Colonic mucosa (tissue), 4 donors: ENCODE data around the gene SATL1. TPM values are rescaled to one million over a fixed set of nuclear protein-coding genes. Genes with fewer than 3 reads are reported as not detected.

ENCODE experiments used
- DNase-seq: peaks from one replicate; pipeline ENCODE4 v3.0.0-alpha.2; 2020
- H3K27ac ChIP-seq: fragments of 200-600 bp; one replicate; pipeline ENCODE4 v1.8.0; 2021
- H3K27me3 ChIP-seq: fragments of 200-600 bp; one replicate; pipeline ENCODE4 v1.8.0; 2021
- H3K36me3 ChIP-seq: fragments of 200-600 bp; one replicate; pipeline ENCODE4 v1.8.0; 2021
- H3K4me1 ChIP-seq: fragments of 200-600 bp; one replicate; pipeline ENCODE4 v1.8.0; 2021; ENCODE audit warnings: mild to moderate bottlenecking
- H3K4me3 ChIP-seq: fragments of 200-600 bp; one replicate; pipeline ENCODE4 v1.8.0; 2021
- H3K9ac ChIP-seq, 2 donors: one replicate each; pipeline ENCODE4 v1.7.0; 2013; ENCODE audit warnings: control low read depth in 2 of 2, low read depth in 2 of 2, low read length in 2 of 2
- H3K9me3 ChIP-seq: fragments of 200-600 bp; one replicate; pipeline ENCODE4 v1.8.0; 2021
- CTCF ChIP-seq: fragments of 200-600 bp; IDR thresholded peaks from one replicate; pipeline ENCODE4 v1.8.0; 2022; ENCODE audit warnings: antibody characterized with exemption, mild to moderate bottlenecking
- intact Hi-C: fragments of 100-400 bp; cut with DNase I; formaldehyde crosslinking; loops from one replicate; pipeline ENCODE4 v1.14.1; 2022
- total RNA-seq, 2 donors: library from RNA; stranded (reverse); fragmentation: NEBNext Ultra II Directional in 1 of 2; extraction: Animal tissue kit (Norgen Biotek cat#: 25700) in 1 of 2; gene quantifications; one replicate each; pipeline ENCODE4 v1.2.1, GENCODE V29; 2021
- donor health status: healthy.
- donor health status: DM: no; HTN: no; CAD: no.
- donor health status: DM: no; HTN: no; CAD: no.

The SATL1 gene
- total RNA-seq, 2 donors from 2014 or later = not detected

- H3K27me3 ChIP-seq = no peaks in the 10 kb centered on the region
- H3K4me3 ChIP-seq = no peak overlapping the region
- H3K4me1 ChIP-seq = no peaks in the 10 kb centered on the region
- no peaks in the 10 kb centered on the region for H3K36me3 ChIP-seq
- H3K9ac ChIP-seq = no peak overlapping the region
- DNase-seq = no peak
- intact Hi-C loops = no loop called here
- H3K9me3 ChIP-seq = no peaks in the 10 kb centered on the region
- H3K27ac ChIP-seq = no peak overlapping the region
- TF ChIP-seq CTCF = no peak
Measured at GRCh38 chrX:85196319-85196718, 47.3 kb downstream of the SATL1 start.

GRCh38 chrX:85159644-85160043 lies 83.9 kb downstream of the SATL1 start:
- no peak overlapping the region for H3K4me3 ChIP-seq
- no peak for TF ChIP-seq CTCF
- no peaks in the 10 kb centered on the region for H3K9me3 ChIP-seq
- no peak overlapping the region for H3K27ac ChIP-seq
- no peak for DNase-seq
- intact Hi-C loops = no loop called here
- H3K9ac ChIP-seq = no peak overlapping the region
- no peaks in the 10 kb centered on the region for H3K4me1 ChIP-seq
- no peaks in the 10 kb centered on the region for H3K27me3 ChIP-seq
- no peaks in the 10 kb centered on the region for H3K36me3 ChIP-seq

GRCh38 chrX:85140964-85141363 lies 102.6 kb downstream of the SATL1 start:
- TF ChIP-seq CTCF = no peak
- Histone ChIP-seq H3K9ac (no peak overlapping the region), H3K4me1 (no peaks in the 10 kb centered on the region), H3K36me3 (no peaks in the 10 kb centered on the region), H3K9me3 (no peaks in the 10 kb centered on the region), H3K4me3 (no peak overlapping the region), H3K27me3 (no peaks in the 10 kb centered on the region), H3K27ac (no peak overlapping the region)
- intact Hi-C loops = no loop called here
- DNase-seq = no peak

GRCh38 chrX:85139422-85139821 lies 104.2 kb downstream of the SATL1 start:
- Histone ChIP-seq H3K36me3 (no peaks in the 10 kb centered on the region), H3K9me3 (no peaks in the 10 kb centered on the region), H3K27ac (no peak overlapping the region), H3K9ac (no peak overlapping the region), H3K4me3 (no peak overlapping the region), H3K27me3 (no peaks in the 10 kb centered on the region), H3K4me1 (no peaks in the 10 kb centered on the region)
- TF ChIP-seq CTCF = no peak
- intact Hi-C loops = no loop called here
- no peak for DNase-seq

DNA sequence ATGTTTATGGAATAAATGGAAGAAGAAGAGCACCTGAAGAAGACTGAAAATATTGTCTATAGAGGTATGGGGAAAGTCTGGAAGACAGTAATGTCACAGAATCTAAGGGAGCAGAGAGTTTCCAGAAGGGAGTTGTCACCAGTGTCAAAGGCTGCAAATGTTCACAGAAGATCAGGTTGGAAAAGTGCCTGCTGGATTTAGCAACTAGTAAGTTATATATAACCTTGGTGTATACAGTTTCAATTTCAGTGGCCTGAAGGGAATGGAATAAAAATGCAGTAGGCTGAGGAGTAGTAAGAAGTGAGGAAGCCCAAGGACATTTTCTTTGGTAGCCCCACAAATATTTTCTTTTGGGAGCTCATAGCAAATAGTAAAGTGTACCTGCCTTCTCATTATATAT lies 107.2 kb downstream of the SATL1 start:
- no peaks in the 10 kb centered on the region for H3K27me3 ChIP-seq
- no peak for DNase-seq
- H3K9me3 ChIP-seq = no peaks in the 10 kb centered on the region
- TF ChIP-seq CTCF = no peak
- no peak overlapping the region for H3K9ac ChIP-seq
- H3K4me3 ChIP-seq = no peak overlapping the region
- no peaks in the 10 kb centered on the region for H3K4me1 ChIP-seq
- no peaks in the 10 kb centered on the region for H3K36me3 ChIP-seq
- intact Hi-C loops = no loop called here
- H3K27ac ChIP-seq = no peak overlapping the region

- TF ChIP-seq CTCF = no peak
- H3K27ac ChIP-seq = no peak overlapping the region
- H3K4me1 ChIP-seq = no peaks in the 10 kb centered on the region
- H3K9ac ChIP-seq = no peak overlapping the region
- H3K36me3 ChIP-seq = no peaks in the 10 kb centered on the region
- H3K27me3 ChIP-seq = no peaks in the 10 kb centered on the region
- intact Hi-C loops = no loop called here
- no peak for DNase-seq
- no peak overlapping the region for H3K4me3 ChIP-seq
- no peaks in the 10 kb centered on the region for H3K9me3 ChIP-seq
Measured at GRCh38 chrX:85115252-85115651, 128.3 kb downstream of the SATL1 start.
